GM19193 (cell line): Measurements from ENCODE around the gene SUN5.

Experiments used
- POLR2A ChIP-seq: IDR thresholded peaks from 4 replicates; pipeline ENCODE4 v1.6.1; 2011; ENCODE audit not compliant: insufficient read depth, insufficient read length; ENCODE audit errors: extremely low read depth

The SUN5 gene

DNA sequence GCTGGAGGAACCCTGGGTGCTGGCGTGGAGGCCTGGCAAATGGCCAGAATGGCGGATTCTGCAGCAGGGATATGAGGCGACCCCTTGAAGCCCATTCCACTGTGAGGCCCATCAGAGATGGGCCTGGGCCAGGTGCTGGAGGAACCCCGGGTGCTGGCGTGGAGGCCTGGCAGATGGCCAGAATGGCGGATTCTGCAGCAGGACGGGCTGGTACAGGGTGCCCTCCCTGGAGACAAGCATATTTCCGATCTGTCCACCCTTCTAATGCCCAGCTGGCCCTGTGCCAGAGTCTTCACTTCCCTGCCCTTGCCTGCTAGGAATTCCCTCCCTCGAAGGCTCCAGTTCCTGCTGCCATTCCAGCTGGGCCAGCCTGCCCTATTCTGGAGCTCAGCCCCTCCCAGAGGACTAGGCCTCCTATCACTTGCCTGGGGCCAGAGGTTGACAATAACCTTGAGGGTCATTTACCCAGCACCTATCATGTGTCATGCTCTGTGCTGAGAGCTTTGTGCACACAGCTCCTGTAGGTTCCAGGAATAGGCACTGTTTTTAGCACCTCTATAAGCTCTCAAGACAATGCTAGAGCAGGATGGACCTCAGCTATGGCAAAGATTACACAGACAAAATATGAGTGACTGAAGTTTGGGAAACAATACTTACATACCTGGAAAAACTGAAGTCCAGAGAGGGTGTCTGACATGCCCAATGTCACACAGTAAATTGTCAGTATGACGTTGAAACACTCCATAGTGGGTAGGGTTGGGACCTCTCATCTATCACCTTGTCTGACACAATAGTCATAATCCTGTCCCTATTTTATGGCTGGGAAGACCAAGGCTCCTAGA, 21.4 kb downstream of the SUN5 start:
- TF ChIP-seq POLR2A: no peak

- TF ChIP-seq POLR2A: no peak
Measured at GRCh38 chr20:32980990-32981389, 23.2 kb downstream of the SUN5 start.

- no peak for TF ChIP-seq POLR2A
Measured at GRCh38 chr20:32980131-32980941, 23.9 kb downstream of the SUN5 start.

DNA sequence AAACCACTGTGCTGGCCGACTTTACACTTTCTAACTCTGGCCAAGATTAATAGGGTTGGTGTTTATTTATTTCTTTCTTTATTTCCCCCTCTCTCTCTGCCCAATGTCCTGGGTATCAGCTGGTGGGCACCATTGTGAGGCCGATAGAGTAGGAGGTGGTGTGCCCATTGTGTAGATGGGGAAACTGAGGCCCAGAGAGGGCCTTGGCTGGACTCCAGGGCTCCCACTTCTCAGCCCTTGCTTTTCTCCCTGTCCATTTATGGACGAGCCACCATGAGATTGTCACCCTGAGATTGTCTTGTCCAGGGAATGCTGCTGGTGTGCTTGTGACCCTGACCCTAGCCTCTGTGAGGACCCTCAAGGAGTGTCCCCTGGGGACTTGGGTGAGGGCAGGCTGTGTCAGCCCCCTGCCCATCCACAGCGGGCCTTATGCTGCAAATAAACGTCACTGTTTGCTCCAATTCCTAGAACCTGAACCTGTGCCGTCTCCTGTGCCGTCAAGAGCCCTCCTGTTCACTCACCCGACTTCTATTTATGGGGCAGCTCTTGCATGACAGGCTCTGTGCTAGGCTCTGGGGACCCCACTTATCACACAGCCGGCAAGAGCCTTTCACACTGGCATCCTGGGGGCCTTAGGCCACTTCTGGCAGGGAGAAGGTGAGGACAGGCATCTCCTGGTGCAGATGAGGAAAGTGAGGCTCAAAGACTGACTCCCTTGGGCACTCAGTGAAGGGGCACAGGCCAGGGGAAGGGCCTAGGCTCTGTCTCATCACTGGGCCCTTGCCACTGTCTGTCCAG, 24.8 kb downstream of the SUN5 start:
- no peak for TF ChIP-seq POLR2A

DNA sequence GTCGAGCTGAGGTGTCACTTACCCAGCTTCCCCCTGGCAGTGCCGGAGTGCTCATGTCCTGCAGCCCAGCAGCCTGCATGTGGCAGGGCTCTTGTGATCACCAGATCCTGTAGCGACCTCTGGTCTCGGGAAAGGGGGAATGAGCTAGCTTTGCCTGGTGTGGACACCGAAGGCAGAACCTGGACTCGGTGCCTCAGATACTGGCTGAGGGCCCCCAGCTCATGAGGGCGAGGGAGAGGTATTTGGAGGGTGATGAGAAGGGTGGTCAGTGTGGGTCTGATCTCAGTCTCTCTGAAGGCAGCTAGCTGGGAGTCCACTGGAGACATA, 26.3 kb downstream of the SUN5 start:
- TF ChIP-seq POLR2A: no peak

DNA sequence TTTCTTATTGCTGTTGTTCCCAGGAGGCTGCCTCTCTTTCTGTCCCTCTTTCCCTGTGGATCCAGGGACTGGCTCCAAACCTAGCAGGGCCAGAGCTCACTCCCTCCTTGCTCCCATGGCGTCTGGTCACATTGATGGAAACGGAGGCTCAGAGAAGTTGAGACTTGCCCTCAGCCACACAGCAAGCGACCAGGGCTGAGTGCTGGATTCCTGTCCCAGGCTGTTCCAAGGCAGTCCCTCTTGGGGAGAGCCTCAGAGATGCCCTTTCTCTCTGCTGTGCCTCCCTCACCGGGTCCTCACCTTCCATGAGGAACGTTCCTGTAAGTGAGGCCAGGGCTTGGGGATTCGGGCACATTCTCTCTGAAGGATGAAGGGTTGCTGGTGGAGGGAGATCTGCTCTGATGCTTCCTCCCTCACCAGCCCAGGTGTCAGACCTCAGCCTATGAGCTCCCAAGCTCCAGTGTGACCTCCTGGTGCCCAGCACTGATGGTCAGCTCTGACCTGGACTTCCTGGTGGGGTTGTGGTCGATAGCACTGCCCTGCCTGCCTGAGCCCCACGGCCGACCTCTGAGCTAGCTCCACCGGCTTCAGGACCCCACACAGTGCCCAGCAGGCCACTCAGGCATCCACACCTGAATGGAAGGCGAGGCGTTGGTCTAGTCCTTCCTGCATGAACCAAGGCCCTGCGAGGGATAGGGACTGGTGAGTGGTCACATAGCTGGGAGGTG, 26.8 kb downstream of the SUN5 start:
- TF ChIP-seq POLR2A: no peak

GRCh38 chr20:32976746-32977145, 27.5 kb downstream of the SUN5 start:
- no peak for TF ChIP-seq POLR2A

GRCh38 chr20:32975698-32976674, 28.2 kb downstream of the SUN5 start:
- TF ChIP-seq POLR2A: no peak

DNA sequence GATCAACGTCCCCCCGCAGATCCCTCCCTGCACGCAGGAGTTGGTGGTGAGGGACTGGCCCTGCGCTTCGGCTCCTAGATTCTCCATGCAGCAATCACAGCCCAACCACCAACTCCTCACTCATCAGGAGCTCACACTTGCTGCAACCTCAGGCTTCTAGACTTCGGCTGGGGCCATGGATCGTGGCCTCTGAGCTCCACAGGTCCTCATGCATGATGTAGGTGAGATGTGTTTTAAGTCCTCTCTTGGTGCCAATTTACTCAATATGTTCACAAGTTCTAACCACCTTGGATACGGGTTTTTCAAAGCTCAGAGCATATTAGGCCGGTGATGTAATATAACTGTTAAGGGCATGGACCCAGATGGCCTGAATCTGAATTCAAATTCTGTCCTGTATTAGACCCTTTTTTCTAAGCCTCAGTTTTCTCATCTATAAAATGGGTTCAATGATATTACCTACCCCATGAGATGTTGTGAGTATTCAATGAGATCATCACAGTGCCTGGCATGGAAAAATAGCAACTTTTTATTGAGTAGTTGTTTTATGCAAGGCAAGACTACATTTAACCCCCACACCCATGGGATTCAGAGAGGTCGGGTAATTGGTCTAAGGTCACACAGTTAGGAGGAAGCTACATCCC, 31.0 kb downstream of the SUN5 start:
- TF ChIP-seq POLR2A: no peak

DNA sequence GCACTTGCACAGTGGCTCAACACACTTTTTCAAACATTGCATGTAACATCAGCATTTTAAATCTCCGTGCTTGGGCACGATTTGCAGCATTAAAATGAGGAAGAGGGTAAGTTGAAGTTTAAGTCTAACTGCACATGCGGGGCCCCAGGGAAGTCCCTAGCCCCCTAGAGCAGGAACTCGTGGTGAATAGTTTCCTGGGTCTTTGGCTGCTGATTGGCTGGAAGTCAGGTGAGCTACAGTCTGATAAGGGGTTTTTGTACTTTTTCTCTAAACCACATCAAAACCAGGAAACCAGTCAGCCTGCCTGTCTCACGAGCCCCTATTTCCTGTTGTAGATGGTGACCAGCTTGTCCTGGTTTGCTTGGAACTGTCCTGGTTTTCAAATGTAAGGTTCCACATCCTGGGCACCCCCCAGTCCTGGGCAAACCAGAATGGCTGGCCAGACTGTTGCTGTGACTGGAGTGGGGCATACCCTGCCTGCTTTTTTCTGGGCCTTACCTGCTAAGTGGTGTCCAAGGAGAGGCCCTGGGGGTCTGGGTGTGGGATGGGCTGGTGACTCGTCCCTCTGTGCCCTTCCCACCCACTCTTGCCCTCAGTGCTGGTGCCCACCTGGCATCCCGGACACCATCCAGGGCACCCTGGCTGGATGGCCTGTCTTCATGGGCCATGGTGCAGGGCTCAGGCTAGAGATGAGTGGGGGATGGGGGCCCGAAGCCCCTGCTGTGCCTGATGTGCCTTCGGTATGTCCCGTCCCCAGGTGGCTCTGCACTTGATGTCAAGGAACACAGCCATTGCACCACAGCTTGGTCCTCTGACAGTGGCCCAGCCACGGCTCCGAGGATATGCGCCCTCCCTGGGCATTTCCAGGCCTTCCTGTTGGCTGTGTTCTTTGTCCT, 31.8 kb downstream of the SUN5 start:
- TF ChIP-seq POLR2A: peak; percentile 21

DNA sequence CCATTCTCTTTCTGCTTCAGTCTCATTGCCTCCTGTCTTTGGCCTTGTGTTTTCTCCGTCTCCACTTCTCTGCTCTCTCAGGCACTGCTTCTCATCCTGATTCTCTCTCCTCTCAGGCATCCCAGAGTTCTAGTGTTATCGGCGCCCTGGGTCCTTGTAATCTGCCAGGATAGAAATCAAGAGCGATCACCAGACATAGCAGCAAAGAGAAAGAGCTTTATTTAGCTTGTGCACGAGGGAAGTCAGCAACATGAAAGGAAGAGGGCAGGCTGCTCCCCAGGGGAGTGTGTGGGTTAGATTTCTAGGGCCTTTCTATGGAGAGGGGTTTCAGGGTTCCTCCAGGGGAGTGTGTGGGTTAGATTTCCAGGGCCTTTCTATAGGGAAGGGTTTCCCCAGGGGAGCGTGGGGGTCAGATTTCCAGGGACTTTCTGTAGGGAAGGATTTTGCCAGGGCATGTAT, 32.5 kb downstream of the SUN5 start:
- no peak for TF ChIP-seq POLR2A

DNA sequence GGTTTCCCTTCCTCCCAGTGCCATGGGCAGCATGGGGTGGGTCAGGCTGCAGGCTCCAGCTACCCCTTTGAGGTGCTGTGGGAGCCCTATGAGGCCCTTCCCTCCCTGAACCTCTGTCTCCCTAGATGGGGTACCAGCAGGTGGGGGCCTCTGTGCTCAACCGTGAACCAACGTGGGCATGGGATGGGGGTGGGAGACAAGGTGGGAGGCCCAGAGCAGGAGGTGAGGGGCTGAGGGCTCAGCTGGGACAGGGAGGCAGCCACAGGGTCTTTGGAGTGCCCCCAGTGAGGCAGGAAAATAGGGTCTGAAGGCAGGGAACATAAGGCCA, 33.3 kb downstream of the SUN5 start:
- TF ChIP-seq POLR2A: no peak
